PC-9 (cell line): Measurements from ENCODE around the gene CTSW.

Experiments used
- CTCF ChIP-seq: fragments of 200-600 bp; sonication (generic); conservative IDR thresholded peaks from 2 replicates; pipeline ENCODE4 v1.6.1; 2017; ENCODE audit warnings: mixed run types, antibody characterized with exemption, mild to moderate bottlenecking, moderate library complexity
- EZH2 ChIP-seq: fragments of 200-600 bp; sonication (generic); IDR thresholded peaks from 2 replicates; pipeline ENCODE4 v1.8.0; 2017; ENCODE audit warnings: antibody characterized with exemption, low read depth

- TF ChIP-seq EZH2 (no peak), CTCF (no peak)
Measured at GRCh38 chr11:65869643-65870306, 9.9 kb upstream of the CTSW start.
